ENCODE data around the gene LRRTM4. TPM values are rescaled to one million over a fixed set of nuclear protein-coding genes. Genes with fewer than 3 reads are reported as not detected.

LRRTM4 gene
- total RNA-seq, 1 donor from 2014 or later = 5.4 TPM

- Mint-ChIP-seq H3K9me3 (peaks cover 6% of the 10 kb centered on the region), H3K4me3 (no peak overlapping the region), H3K27me3 (no peaks in the 10 kb centered on the region), H3K27ac (no peak overlapping the region), H3K4me1 (ENCODE audit: unreplicated experiment) (no peaks in the 10 kb centered on the region), H3K36me3 (peaks cover 3% of the 10 kb centered on the region)
- no peak for DNase-seq (ENCODE audit: extremely low spot score, unreplicated experiment)
- no peak for TF ChIP-seq CTCF (conservative IDR thresholded peaks at IDR 0.05)
Measured at GRCh38 chr2:77457665-77458064, 64.5 kb downstream of the LRRTM4 start.

GRCh38 chr2:77443076-77443475 is 79.1 kb downstream of the LRRTM4 start:
- Mint-ChIP-seq H3K4me1 (ENCODE audit: unreplicated experiment) (no peaks in the 10 kb centered on the region), H3K27ac (no peak overlapping the region), H3K27me3 (no peaks in the 10 kb centered on the region), H3K36me3 (no peaks in the 10 kb centered on the region), H3K9me3 (no peaks in the 10 kb centered on the region), H3K4me3 (no peak overlapping the region)
- TF ChIP-seq CTCF (conservative IDR thresholded peaks at IDR 0.05) = no peak
- DNase-seq (ENCODE audit: extremely low spot score, unreplicated experiment) = no peak

DNA sequence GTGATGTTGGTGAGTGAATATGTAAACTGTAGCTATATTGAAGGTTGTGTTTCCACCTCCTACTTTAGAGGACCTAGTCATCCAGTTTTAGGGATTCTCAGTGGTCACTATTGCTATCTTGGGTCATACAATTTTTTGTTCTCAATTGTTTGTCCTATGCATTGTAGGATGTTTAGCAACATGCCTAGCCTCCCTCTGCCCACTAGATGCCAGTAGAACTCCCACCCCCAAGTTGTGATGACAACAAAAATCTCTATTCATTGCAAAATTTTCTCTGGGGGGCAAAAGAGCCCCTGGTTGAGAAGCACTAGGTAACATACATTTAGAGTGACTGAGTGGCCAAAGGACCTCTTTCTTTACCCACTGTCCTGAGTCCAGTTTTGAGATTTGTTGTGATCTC is 87.3 kb downstream of the LRRTM4 start:
- Mint-ChIP-seq H3K4me3 (no peak overlapping the region), H3K27me3 (no peaks in the 10 kb centered on the region), H3K36me3 (no peaks in the 10 kb centered on the region), H3K27ac (no peak overlapping the region), H3K4me1 (ENCODE audit: unreplicated experiment) (no peaks in the 10 kb centered on the region), H3K9me3 (no peaks in the 10 kb centered on the region)
- peak; percentile 54 for TF ChIP-seq CTCF (conservative IDR thresholded peaks at IDR 0.05)
- no peak for DNase-seq (ENCODE audit: extremely low spot score, unreplicated experiment)

GRCh38 chr2:77428946-77429345 is 93.2 kb downstream of the LRRTM4 start:
- Mint-ChIP-seq H3K4me1 (ENCODE audit: unreplicated experiment) (no peaks in the 10 kb centered on the region), H3K27me3 (no peaks in the 10 kb centered on the region), H3K36me3 (no peaks in the 10 kb centered on the region)

DNA sequence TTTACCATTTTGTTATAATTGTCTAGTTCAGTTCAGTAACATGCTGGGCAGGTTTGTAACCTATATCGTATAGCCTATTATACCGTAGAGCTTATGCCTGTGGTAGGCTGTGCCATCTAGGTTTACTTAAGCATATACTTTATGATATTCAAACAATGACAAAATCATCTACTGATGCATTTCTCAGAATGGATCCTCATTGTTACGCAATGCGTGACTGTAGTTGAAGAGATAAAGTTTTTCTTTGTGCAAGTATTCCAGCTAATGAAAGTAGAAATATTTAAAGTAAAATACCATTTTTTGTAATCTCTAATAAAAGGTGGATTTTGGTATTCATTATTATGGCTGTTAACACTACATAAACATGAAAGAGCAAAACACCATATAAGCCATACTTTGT is 100.2 kb downstream of the LRRTM4 start:
- H3K4me3 Mint-ChIP-seq = no peak overlapping the region
- H3K36me3 Mint-ChIP-seq = no peaks in the 10 kb centered on the region
- peaks cover 5% of the 10 kb centered on the region for H3K9me3 Mint-ChIP-seq
- no peak for TF ChIP-seq CTCF (conservative IDR thresholded peaks at IDR 0.05)
- DNase-seq (ENCODE audit: extremely low spot score, unreplicated experiment) = no peak
- no peaks in the 10 kb centered on the region for H3K27me3 Mint-ChIP-seq
- H3K27ac Mint-ChIP-seq = no peak overlapping the region
- no peaks in the 10 kb centered on the region for H3K4me1 Mint-ChIP-seq (ENCODE audit: unreplicated experiment)

More at GRCh38 chr2:77428946-77429345, 93.2 kb downstream of the LRRTM4 start:
- H3K9me3 Mint-ChIP-seq = peaks cover 9% of the 10 kb centered on the region
- no peak overlapping the region for H3K4me3 Mint-ChIP-seq
- DNase-seq (ENCODE audit: extremely low spot score, unreplicated experiment) = no peak
- H3K27ac Mint-ChIP-seq = no peak overlapping the region
- no peak for TF ChIP-seq CTCF (conservative IDR thresholded peaks at IDR 0.05)

- Mint-ChIP-seq H3K27ac (no peak overlapping the region), H3K27me3 (no peaks in the 10 kb centered on the region), H3K4me3 (no peak overlapping the region), H3K36me3 (no peaks in the 10 kb centered on the region), H3K9me3 (no peaks in the 10 kb centered on the region), H3K4me1 (ENCODE audit: unreplicated experiment) (no peaks in the 10 kb centered on the region)
- DNase-seq (ENCODE audit: extremely low spot score, unreplicated experiment) = no peak
- TF ChIP-seq CTCF (conservative IDR thresholded peaks at IDR 0.05) = no peak
Measured at GRCh38 chr2:77418537-77418936, 103.6 kb downstream of the LRRTM4 start.

Measured in type B pancreatic cell (in vitro differentiated cells).